ENCODE data around the gene ZMYM2. TPM values are rescaled to one million over a fixed set of nuclear protein-coding genes. Genes with fewer than 3 reads are reported as not detected.
A peak's percentile ranks its signal among the peaks of the same experiment; 100 is the strongest.

ZMYM2 gene
- 100 to 1,000 TPM in 1 of 4 donors, 10 to 100 TPM in 3; 50.3 to 149 (median 77.1) TPM for total RNA-seq

GRCh38 chr13:19958155-19959111 lies at the start of gene ZMYM2:
Gene ZMYM2, plus strand, starts transcription at chr13:19958727. Its CDS starts 34,346 bp downstream, at chr13:19993073.
- Histone ChIP-seq H3K27me3 (no peaks in the 10 kb centered on the region), H3K4me1 (peaks cover 0 to 24% (median 5%) of the 10 kb centered on the region in 4 donors), H3K36me3 (peaks cover 0 to 14% (median 0%) of the 10 kb centered on the region in 3 donors), H3K4me3 (peak within 1 kb of the TSS; percentile 76 to 93 (median 88)), H3K9me3 (no peaks in the 10 kb centered on the region), H3K27ac (peak within 1 kb of the TSS; percentile 98 to 99 (median 99))
- TF ChIP-seq CTCF (IDR thresholded peaks at IDR 0.05) (no peak), POLR2A (IDR thresholded peaks at IDR 0.05) (peak; percentile 73 to 74)
- peak; percentile 96 to 100 (median 99) for DNase-seq

DNA sequence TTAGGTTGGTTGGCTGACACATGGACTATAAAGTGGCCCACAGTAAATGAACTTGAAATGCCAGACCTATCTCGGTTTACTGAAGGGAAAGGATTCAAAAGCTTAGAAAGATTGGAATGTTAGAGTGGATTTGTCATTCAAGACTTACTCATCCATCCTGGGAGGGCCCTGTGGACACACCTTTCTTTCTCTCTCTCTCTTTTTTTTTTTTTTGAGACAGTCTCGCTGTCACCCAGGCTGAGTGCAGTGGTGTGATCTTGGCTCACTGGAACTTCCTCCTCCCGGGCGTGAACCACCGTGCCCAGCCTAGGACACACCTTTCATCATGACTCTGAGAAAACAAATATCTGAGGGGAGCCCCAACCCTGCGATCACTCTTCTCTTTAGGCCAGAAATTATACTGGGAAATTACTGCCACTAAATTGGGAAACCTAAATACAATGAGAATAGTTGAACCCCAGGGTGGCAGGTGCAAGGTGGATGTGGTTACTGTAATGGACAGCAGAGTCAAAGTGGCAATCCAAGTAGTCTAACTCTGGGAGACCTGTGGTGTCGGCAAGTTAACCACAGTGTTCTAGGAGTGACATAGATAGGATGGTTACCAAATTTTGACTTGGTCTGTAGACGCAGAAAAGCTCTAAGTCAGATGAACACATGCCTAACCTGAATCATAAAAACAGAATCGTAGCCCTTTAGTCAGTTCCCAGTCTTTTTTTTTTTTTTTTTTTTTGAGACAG lies 48.0 kb upstream of the ZMYM2 start:
- Histone ChIP-seq H3K27ac (no peak overlapping the region), H3K9me3 (no peaks in the 10 kb centered on the region), H3K4me3 (no peak overlapping the region), H3K4me1 (no peaks in the 10 kb centered on the region), H3K27me3 (no peaks in the 10 kb centered on the region), H3K36me3 (no peaks in the 10 kb centered on the region)
- TF ChIP-seq POLR2A (IDR thresholded peaks at IDR 0.05), result no peak
- TF ChIP-seq CTCF (IDR thresholded peaks at IDR 0.05), result no peak
- DNase-seq, result no peak

GRCh38 chr13:19927117-19927748 lies 31.3 kb upstream of the ZMYM2 start:
- Histone ChIP-seq H3K27me3 (no peaks in the 10 kb centered on the region), H3K36me3 (no peaks in the 10 kb centered on the region), H3K4me1 (no peaks in the 10 kb centered on the region), H3K9me3 (no peaks in the 10 kb centered on the region), H3K27ac (no peak overlapping the region), H3K4me3 (no peak overlapping the region)
- TF ChIP-seq CTCF (IDR thresholded peaks at IDR 0.05) (peak in 5 of 6 experiments; percentile 45 to 73 (median 68)), POLR2A (IDR thresholded peaks at IDR 0.05) (no peak)
- no peak for DNase-seq

DNA sequence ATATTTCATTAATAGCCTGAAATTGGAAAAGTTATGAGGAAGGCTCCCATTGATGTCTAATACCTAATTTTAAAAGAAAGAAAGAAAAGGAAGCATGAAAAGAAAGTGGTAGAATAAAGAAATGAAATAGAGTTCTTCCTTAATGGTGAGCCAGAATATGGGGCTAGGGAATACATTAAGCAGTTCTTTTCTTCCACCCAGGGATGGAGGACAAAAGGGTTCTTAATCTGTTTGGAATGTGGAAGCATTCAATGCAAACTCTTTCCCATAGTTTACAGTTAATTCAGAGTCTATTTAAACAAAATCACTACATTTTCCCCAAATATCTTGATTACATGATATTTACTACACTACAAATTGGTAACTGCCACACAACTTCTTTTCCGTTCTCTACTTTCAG lies 18.4 kb upstream of the ZMYM2 start:
- Histone ChIP-seq H3K36me3 (no peaks in the 10 kb centered on the region), H3K9me3 (no peaks in the 10 kb centered on the region), H3K27ac (no peak overlapping the region), H3K27me3 (no peaks in the 10 kb centered on the region), H3K4me1 (no peaks in the 10 kb centered on the region), H3K4me3 (no peak overlapping the region)
- TF ChIP-seq CTCF (IDR thresholded peaks at IDR 0.05) (no peak), POLR2A (IDR thresholded peaks at IDR 0.05) (no peak)
- no peak for DNase-seq

GRCh38 chr13:19950374-19950773 lies 8.2 kb upstream of the ZMYM2 start:
- no peak for DNase-seq
- Histone ChIP-seq H3K27me3 (no peaks in the 10 kb centered on the region), H3K4me3 (no peak overlapping the region), H3K4me1 (no peaks in the 10 kb centered on the region), H3K36me3 (no peaks in the 10 kb centered on the region), H3K9me3 (no peaks in the 10 kb centered on the region), H3K27ac (no peak overlapping the region)
- TF ChIP-seq CTCF (IDR thresholded peaks at IDR 0.05), result no peak
- TF ChIP-seq POLR2A (IDR thresholded peaks at IDR 0.05), result no peak
